Right lobe of liver (tissue), 4 donors: ENCODE results near the gene OR52W1.

ENCODE experiments used
- CTCF ChIP-seq, 4 donors: fragments of 200-600 bp in 3 of 4; fragments of 450-650 bp in 1 of 4; IDR thresholded peaks; one replicate each; pipeline versions ENCODE4 v1.5.1 to v1.8.0; 2016 to 2022; ENCODE audit warnings: antibody characterized with exemption in 4 of 4, mild to moderate bottlenecking in 2 of 4
- POLR2A ChIP-seq: fragments of 450-650 bp; IDR thresholded peaks from one replicate; pipeline ENCODE4 v1.6.1; 2017; ENCODE audit warnings: antibody characterized with exemption, mild to moderate bottlenecking
- donor health status: DM: no; HTN: no; CAD: no.
- donor health status: DM: no; HTN: no; CAD: no.
- donor health status: DM: no; HTN: yes; CAD: no.

DNA sequence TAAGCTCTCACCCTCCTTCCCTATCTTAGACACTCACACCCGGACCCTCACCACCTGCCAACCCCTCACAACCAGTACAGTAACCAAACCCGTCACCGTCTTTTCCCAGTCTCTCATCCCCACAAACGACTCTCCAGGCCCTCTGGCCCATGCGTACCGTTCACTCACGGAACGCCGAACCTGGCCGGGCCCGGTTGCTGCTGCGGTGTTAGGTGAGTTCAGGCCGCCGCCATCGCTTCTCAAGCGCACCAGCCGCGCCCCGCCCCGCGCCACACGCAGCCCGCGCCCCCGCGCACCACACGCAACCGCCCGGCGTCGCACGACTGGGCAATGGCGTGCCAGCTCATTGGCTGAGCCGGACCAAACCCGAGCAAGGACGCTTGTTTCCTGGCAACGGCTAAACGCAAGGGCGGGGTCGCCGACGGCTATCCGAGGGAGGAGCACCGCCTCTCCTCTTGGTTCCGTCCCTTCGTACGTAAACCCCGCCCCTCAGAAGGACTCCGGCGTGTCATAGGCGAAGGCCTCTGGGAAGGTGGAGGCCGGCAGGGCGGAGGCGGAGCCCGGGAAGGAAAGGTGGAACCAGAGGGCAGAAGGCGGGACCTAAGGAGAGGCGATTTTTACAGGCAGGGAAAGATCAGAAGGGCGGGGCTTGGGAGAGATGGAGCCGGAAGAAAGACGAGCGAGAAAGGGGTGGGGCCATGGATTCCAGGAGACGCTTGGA lies 35.5 kb downstream of the OR52W1 start, which contains the start of gene FHIP1B:
- TF ChIP-seq CTCF (IDR thresholded peaks at IDR 0.05) (peak in 1 of 4 donors; percentile 10), POLR2A (peak; percentile 25)
